Measurements from ENCODE around the gene RCAN1.

GRCh38 chr21:34606051-34606450, 8.9 kb downstream of the RCAN1 start:
- TF ChIP-seq EGR1 (IDR thresholded peaks at IDR 0.05; ENCODE audit: low read depth in 2 of 2) = no peak
- TF ChIP-seq CTCF (IDR thresholded peaks at IDR 0.05; ENCODE audit: low read depth, low read length, missing input control) = no peak
- no peak for TF ChIP-seq JUND (IDR thresholded peaks at IDR 0.05)
- TF ChIP-seq YY1 (IDR thresholded peaks at IDR 0.05) = no peak
- TF ChIP-seq, protein P1, sequence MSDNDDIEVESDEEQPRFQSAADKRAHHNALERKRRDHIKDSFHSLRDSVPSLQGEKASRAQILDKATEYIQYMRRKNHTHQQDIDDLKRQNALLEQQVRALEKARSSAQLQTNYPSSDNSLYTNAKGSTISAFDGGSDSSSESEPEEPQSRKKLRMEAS (IDR thresholded peaks at IDR 0.05) = no peak
- TF ChIP-seq RAD21 (IDR thresholded peaks at IDR 0.05) = no peak
- TF ChIP-seq TAF1 (conservative IDR thresholded peaks at IDR 0.05) = no peak
- no peak for TF ChIP-seq REST (IDR thresholded peaks at IDR 0.05)
- TF ChIP-seq RXRA (IDR thresholded peaks at IDR 0.05) = no peak
- TF ChIP-seq, protein P2, sequence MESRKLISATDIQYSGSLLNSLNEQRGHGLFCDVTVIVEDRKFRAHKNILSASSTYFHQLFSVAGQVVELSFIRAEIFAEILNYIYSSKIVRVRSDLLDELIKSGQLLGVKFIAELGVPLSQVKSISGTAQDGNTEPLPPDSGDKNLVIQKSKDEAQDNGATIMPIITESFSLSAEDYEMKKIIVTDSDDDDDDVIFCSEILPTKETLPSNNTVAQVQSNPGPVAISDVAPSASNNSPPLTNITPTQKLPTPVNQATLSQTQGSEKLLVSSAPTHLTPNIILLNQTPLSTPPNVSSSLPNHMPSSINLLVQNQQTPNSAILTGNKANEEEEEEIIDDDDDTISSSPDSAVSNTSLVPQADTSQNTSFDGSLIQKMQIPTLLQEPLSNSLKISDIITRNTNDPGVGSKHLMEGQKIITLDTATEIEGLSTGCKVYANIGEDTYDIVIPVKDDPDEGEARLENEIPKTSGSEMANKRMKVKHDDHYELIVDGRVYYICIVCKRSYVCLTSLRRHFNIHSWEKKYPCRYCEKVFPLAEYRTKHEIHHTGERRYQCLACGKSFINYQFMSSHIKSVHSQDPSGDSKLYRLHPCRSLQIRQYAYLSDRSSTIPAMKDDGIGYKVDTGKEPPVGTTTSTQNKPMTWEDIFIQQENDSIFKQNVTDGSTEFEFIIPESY (IDR thresholded peaks at IDR 0.05) = no peak
- TF ChIP-seq HNF4G (IDR thresholded peaks at IDR 0.05) = no peak
- TF ChIP-seq NR2F2 (IDR thresholded peaks at IDR 0.05) = no peak
- no peak for TF ChIP-seq GABPA (IDR thresholded peaks at IDR 0.05 in 1 of 2, conservative IDR thresholded peaks at IDR 0.05 in 1 of 2)

Data from liver (tissue), 3 donors.